PC-3 (cell line): ENCODE measurements around the gene CAPN8.

ENCODE experiments used
- EZH2 ChIP-seq: fragments of 300-600 bp; sonication (generic); IDR thresholded peaks from one replicate; pipeline ENCODE4 v1.6.1; 2017; ENCODE audit warnings: antibody characterized with exemption, mild to moderate bottlenecking, low read length; ENCODE audit not compliant: unreplicated experiment
- EZH2phosphoT487 ChIP-seq: fragments of 300-600 bp; sonication (generic); IDR thresholded peaks from 2 replicates; pipeline ENCODE4 v1.6.1; 2018; ENCODE audit warnings: mild to moderate bottlenecking, antibody characterized with exemption, low read length, borderline replicate concordance
- TF ChIP-seq, protein P1 (sequence below): fragments of 300-600 bp; sonication (generic); conservative IDR thresholded peaks from 2 replicates; pipeline ENCODE4 v1.5.1; 2017; ENCODE audit warnings: antibody characterized with exemption, low read depth, mild to moderate bottlenecking, low read length

DNA sequence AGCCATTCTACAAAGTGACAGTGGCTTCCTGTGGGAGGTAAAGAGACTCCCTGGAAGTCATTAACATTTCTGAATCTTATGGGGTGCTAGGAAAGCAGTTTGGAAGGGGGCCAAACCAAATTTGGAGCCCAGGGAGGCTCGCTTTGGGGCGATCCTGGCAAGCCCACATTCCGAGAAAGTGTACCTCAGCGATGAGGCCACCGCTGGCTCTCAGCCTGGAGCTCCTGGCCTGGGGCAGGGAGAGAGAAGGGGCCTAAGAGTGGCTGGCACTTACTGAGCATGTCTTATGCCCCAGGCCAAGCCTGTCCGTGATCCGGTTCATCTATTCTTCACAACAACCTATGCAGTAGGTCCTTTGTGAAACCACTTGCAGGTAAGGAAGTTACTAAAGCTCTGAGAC lies 173.5 kb downstream of the CAPN8 start:
- TF ChIP-seq, protein P1, sequence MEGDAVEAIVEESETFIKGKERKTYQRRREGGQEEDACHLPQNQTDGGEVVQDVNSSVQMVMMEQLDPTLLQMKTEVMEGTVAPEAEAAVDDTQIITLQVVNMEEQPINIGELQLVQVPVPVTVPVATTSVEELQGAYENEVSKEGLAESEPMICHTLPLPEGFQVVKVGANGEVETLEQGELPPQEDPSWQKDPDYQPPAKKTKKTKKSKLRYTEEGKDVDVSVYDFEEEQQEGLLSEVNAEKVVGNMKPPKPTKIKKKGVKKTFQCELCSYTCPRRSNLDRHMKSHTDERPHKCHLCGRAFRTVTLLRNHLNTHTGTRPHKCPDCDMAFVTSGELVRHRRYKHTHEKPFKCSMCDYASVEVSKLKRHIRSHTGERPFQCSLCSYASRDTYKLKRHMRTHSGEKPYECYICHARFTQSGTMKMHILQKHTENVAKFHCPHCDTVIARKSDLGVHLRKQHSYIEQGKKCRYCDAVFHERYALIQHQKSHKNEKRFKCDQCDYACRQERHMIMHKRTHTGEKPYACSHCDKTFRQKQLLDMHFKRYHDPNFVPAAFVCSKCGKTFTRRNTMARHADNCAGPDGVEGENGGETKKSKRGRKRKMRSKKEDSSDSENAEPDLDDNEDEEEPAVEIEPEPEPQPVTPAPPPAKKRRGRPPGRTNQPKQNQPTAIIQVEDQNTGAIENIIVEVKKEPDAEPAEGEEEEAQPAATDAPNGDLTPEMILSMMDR, result no peak
- TF ChIP-seq EZH2 (no peak), EZH2phosphoT487 (no peak)
